LHCN-M2 (cell line): ENCODE measurements around the gene KMT2A. TPM values are rescaled to one million over a fixed set of nuclear protein-coding genes. Genes with fewer than 3 reads are reported as not detected.

ENCODE experiments used
- DNase-seq: peaks from one replicate; pipeline ENCODE4 v3.0.0-alpha.2; 2012; ENCODE audit warnings: low read depth
- total RNA-seq: library from RNA; depleted of rRNA; stranded (reverse); fragments of >200 nt; gene quantifications from 2 replicates; pipeline ENCODE4 v1.2.3, GENCODE V29; 2014

Gene KMT2A
- total RNA-seq, 1 experiment from 2014 or later: 28.1 TPM

DNA sequence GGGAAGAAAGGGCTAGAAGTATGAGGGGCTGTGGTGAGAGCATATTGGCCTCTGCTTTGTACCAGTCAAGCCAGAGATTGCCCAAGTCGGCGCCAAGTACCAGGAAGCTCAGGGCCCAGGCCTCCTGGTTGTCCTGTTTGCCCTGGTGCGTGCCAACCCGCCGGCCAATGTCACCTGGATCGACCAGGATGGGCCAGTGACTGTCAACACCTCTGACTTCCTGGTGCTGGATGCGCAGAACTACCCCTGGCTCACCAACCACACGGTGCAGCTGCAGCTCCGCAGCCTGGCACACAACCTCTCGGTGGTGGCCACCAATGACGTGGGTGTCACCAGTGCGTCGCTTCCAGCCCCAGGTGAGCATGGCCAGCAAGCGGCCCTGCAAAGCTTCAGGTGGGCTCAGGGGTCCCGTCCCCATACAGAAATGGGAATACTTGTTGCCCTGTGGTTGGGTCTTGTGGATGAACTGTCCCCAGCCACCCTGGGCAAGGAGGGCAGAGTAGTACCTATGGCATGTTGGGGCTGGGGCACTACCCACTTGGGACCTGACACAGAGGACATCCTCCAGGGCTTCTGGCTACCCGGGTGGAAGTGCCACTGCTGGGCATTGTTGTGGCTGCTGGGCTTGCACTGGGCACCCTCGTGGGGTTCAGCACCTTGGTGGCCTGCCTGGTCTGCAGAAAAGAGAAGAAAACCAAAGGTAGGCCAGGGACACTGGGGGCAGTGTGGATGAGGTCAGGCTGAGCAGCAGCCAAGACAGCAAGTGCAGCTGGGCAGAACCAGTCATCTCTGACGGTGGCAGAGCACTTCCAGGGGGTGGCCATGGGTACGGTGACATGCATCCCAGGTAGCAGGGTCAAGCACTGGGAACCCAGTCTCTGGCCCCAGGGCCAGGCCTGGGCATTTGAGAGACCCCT lies 96.8 kb downstream of the KMT2A start:
- DNase-seq: no peak

DNA sequence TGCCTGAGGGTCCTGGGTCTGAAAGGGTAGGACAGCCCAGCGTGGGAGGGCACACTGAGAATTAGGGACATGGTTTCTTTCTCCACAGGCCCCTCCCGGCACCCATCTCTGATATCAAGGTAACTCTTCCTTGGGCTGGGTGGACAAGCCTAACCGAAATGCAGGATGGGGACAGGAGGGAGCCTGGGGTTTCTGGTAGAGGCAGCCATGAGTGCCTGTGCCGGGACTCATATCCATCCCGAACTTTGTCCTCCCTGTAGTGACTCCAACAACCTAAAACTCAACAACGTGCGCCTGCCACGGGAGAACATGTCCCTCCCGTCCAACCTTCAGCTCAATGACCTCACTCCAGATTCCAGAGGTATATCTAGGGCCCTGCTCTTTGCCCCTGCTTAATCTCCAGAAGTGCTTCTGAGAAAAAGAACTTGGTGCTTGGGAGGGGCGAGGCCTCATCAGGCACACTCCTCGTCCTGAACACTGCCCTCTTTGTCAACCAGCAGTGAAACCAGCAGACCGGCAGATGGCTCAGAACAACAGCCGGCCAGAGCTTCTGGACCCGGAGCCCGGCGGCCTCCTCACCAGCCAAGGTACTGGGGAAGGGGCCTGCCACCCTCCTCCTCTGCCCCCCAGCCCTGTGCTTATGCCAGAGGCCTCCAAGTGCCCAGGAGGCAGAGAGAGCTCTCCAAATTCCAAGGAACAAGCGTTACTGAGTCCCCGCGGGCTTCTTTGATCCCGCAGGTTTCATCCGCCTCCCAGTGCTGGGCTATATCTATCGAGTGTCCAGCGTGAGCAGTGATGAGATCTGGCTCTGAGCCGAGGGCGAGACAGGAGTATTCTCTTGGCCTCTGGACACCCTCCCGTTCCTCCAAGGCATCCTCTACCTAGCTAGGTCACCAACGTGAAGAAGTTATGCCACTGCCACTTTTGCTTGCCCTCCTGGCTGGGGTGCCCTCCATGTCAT lies 97.8 kb downstream of the KMT2A start:
- DNase-seq: no peak

DNA sequence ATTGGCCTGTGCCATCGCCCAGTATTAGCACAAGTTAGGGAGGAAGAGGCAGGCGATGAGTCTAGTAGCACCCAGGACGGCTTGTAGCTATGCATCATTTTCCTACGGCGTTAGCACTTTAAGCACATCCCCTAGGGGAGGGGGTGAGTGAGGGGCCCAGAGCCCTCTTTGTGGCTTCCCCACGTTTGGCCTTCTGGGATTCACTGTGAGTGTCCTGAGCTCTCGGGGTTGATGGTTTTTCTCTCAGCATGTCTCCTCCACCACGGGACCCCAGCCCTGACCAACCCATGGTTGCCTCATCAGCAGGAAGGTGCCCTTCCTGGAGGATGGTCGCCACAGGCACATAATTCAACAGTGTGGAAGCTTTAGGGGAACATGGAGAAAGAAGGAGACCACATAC lies 99.0 kb downstream of the KMT2A start:
- DNase-seq: no peak

DNA sequence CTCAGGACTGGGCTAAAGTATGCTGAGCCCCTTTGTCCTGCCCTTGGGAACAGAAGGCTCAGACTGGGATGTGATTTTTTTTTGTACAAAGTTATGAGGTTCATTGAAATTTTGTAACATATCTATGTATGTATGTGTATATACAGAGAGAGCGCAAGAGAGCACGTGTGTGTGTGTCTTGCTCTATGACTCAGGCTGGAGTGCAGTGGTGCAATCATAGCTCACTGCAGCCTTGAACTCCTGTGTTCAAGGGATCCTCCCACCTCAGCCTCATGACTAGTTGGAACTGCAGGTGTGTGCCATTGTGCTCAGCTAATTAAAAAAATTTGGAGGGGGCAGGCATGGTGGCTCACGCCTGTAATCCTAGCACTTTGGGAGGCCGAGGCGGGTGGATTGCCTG lies 100.4 kb downstream of the KMT2A start:
- no peak for DNase-seq

DNA sequence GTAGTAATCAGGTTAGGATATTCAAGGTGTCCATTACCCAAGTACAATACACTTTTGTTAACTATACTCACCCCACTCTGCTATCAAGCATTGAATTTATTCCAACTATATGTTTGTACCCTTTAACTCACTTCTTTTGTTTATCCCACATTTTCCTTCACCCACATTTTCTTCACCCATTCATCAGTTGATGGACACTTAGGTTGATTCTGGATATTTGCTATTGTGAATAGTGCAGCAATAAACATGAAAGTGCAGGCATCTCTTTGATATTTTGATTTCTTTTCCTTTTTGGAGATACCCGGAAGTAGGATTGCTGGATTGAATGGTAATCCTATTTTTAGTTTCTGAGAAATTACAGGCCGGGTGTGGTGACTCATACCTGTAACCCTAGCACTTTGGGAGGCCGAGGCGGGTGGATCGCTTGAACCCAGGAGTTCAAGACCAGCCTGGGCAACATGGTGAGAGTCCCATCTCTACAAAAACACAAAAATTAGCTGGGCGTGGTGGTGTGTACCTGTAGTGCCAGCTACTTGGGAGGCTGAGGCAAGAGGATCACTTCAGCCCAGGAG lies 101.2 kb downstream of the KMT2A start:
- DNase-seq: no peak

DNA sequence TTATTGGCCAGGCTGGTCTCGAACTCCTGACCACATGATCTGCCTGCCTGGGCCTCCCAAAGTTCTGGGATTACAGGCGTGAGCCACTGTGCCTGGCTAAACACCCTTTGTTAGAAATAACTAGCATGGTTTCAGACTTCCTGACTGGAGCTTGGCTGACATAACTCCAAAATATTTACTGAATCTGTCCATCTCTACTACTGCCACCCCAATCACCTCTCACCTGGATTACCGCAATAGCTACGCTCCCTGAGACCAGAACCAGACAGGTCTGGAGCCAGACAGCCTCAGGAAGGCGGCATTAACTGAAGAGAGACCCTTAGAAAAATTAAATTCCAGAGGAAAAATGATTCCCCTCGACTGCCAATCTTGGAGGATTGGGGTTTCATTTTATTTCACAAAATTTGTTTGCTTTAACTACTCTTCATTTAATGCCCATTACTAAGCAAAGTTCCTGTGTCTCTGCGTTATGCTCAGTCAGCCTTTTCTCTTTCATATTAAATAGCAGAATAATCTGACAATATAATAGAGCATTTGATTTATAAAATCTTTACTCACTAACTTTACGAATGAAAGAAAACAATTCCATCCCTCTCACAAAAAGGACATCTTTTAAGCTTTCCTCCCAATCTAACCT lies 107.8 kb downstream of the KMT2A start:
- DNase-seq: no peak

DNA sequence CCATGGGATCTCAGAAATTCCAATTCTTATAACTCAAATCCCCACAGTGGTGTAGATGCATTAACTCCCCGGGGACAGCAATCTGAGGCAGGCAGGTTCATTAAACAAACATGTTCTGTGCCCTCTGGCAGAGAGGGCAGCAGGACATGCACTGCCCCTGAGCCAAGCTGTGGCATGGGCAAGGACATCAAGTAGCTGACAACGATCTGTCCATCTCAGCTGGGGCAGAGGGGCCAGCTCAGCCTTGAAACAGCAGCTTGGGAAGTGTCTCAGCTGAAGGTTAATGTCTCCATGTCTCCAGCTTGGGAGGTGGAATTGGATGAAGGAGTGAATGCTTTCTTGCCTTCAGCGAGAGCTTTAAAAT lies 108.3 kb downstream of the KMT2A start:
- no peak for DNase-seq

DNA sequence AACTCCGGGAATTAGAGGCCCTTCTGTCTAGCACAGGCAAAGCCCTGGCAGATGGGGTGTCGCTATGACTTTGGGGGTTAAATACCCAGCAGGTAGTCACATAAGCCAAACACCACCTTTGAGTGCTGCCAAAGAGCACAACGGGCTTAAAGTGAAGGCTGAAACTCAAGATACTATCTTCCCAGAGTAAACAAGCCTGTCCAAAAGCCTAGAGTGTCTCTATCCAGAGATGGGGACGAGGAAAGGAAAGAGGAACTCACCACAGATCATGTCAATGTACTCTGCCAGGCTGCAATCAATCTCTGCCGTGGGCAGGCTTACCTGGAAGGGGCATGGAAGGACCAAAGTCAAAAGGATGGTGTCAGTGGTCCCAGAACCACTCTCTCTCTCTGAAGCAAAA lies 109.2 kb downstream of the KMT2A start:
- DNase-seq: no peak

DNA sequence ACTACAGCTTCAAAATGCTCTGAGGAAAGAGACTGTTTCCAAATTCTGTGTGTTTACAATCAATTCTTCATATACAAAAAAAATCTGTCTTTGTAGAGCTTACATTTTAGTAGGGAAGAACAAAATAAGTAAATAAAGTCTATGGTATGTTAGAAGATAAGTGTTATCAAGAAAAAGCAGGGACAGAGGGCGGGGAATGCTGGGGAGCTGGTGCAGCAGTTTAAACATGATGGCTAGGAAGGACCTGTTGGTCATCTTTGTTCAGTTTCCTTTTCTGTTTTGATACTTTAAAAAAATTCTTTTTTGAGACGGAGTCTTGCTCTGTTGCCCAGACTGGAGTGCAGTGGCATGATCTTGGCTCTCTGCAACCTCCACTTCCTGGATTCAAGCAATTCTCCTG lies 110.8 kb downstream of the KMT2A start:
- DNase-seq: no peak

DNA sequence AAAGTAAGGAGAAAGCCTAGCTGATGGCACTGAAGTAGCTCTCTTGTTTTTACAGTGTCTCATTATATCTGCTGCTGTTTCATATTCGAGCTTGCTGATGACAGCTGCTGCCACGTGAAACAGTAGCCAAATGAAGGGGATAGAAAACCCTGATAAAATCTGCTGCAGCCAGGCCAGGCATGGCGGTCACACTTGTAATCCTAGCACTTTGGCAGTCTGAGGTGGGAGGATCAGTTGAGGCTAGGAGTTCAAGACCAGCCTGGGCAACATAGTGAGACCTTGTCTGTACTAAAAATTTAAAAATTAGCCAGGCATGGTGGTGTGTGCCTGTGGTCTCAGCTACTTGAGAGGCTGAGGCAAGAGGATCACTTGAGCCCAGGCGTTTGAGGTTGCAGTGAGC lies 116.0 kb downstream of the KMT2A start:
- DNase-seq: no peak

DNA sequence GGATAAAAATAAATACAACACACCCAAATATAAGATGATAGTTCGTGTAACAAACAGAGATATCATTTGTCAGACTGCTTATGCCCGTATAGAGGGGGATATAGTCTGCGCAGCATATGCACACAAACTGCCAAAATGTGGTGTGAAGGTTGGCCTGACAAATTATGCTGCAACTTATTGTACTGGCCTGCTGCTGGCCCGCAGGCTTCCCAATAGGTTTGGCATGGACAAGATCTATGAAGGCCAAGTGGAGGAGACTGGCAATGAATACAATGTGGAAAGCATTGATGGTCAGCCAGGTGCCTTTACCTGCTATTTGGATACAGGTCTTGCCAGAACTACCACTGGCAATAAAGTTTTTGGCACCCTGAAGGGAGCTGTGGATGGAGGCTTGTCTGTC lies 124.5 kb downstream of the KMT2A start:
- no peak for DNase-seq

DNA sequence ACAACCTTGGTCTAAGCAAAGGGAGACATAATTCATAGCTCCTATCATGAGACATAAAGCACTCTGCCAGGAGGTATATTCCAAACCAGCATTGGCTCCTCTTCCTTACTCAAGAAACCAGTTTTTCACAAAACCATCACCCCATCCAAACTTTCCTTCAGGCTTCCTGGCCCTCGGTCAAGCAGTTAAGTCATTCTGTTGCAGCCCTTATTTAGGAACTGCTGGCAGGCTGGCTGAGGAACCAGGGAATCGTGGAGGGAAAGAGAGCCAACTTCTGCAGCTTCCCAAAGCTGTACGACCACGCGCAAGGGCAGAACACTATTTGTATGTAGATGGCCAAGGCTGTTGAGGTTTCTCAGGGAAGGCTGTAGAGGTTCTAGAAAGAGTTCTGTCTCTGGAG lies 128.8 kb downstream of the KMT2A start:
- no peak for DNase-seq

DNA sequence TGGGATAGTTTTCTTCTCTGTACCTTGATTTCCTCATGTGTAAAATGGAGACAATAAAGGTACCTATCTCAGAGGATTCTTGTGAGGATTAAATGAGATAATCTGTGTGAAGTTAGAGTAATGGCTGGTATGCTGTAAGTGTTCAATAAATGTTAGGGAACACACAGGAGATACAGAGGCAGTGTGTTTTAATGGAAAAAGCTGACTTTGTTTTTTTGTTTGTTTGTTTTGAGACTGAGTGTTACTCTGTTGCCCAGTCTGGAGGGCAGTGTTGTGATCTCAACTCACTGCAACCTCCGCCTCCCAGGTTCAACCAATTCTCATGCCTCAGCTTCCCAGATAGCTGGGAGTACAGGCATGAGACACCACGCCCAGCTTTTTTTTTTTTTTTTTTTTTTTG lies 133.4 kb downstream of the KMT2A start:
- DNase-seq: no peak

DNA sequence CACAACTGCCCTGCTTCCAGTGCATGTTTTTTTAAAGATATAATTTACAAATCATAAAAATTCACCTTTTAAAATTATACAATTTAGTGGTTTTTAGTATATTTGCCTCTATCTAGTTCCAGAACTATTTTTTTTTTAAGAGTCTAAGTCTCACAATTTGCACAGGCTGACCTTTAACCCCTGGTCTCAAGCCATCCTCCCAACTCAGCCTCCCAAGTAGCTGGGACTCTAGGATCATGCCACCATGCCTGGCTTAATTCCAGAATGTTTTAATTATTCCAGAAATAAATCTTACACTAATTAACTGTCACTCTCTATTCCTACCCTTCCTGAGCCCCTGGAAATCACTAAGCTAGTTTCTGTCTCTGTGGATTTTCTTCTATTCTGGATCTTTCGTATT lies 134.5 kb downstream of the KMT2A start:
- no peak for DNase-seq

DNA sequence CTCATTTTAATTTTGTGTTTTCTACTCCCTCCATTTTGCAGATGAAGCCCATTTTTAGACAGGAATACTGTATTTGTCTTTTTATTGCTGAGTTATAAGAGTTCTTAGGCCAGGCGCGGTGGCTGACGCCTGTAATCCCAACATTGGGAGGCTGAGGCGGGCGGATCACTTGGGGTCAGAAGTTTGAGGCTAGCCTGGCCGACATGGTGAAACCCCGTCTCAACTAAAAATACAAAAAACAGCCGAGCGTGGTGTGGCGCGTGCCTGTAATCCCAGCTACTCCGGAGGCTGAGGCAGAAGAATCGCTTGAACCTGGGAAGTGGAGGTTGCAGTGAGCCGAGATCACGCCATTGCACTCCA lies 135.4 kb downstream of the KMT2A start:
- DNase-seq: peak; percentile 15

DNA sequence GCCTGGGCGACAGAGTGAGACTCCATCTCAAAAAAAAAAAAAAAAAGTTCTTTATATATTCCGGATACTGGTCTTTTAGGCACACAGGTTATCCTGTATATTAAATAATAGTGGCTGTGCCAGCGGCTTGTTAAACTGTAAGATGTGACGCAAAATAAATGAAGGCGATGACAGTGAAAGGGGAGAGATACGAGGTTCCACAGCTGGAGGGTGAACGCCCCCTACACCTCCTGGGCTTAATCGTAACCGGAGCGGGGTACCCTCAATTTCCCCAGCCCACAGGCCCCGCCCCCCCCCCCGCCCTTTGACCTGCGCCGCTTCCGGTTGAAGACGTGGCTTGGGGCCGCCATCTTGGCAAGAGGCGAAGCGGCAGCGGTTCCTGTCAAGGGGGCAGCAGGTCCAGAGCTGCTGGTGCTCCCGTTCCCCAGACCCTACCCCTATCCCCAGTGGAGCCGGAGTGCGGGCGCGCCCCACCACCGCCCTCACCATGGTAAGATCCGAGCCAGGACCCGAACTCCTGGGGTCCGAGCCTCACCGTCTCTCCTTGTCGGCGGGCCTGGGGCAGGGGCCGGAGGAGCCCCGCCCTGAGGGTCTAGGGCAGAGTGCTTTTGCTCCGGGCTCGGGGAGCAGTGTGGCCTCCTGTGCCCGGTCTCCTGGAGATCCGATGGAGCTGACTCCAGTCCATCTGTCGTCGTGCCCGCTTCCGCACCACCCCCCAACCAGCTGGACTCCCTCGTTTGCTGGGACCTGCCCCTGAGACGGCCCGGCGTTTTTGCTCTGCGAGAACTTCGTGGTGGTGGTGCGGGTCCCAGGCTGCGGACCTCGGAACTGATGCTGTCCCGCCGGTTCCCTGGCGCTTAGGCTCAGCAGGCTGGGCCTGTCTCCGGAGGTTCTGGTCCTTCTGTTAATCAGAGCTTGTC lies 136.0 kb downstream of the KMT2A start, which contains the start of gene ARCN1:
Gene ARCN1, plus strand, starts transcription at position 349 of the 920 bp plus-strand sequence. Its CDS starts 139 bp downstream, at position 488.
- DNase-seq: peak; percentile 70

DNA sequence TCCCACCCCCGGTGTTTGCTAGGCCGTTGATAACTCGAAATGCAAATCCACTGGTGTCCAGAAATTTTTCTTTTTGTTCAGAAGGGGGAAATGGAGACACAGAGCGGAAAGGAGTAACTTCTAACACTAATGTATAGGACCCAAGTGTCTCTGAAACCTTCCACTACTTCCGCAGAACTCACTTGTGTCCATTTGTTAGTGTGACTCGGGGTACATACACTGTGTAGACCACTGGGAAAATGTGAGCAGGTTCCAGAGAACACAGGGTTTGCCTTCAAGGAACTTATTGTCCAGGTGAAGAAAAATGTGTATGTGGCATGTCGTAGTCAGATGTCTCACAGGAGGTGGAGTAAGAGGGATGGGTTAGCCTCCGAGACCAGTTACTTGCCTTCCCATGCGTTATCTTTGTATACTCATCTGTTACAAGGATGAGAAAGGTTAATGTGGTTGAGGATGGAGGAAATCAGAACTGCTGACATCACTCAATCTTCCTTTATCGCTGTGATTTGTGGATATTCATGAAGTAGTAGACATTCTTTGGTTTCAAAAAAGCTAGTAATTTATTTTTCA lies 136.8 kb downstream of the KMT2A start:
- DNase-seq: peak; percentile 43

DNA sequence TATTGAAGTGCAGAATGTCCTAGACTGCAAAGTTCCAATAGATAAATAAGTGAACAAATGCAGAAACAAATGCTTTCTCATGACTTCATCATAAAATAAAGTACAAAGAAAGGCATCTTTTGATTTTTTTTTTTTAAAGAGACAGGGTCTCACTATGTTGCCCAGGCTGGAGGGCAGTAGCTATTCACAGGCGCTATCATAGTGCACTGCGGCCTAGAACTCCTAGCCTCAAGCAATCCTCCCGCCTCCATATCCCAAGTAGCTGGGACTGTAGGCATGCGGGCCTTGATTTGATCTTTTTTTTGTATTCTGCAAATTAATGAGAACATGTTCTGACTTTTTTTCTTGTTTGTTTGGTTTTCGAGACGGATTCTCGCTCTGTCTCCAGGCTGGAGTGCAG lies 138.3 kb downstream of the KMT2A start:
- DNase-seq: no peak
